ENCODE measurements around the gene ST3GAL4. TPM values are rescaled to one million over a fixed set of nuclear protein-coding genes. Genes with fewer than 3 reads are reported as not detected.

The ST3GAL4 gene
- total and polyA plus RNA-seq, 2 of the 8 experiments (the other 6 are each of a cell fraction or from before 2014, with no cell fraction given) = 15.6 to 20.0 TPM

GRCh38 chr11:126408901-126409619, 53.6 kb downstream of the ST3GAL4 start:
- peaks cover 0 to 5% (median 3%) of the 10 kb centered on the region in 4 experiments; a peak in 5 of 7 replicates for H3K4me1 ChIP-seq (replicated peaks in 1 of 4; ENCODE audit: control insufficient read depth in 3 of 4, insufficient read depth in 4 of 4, low read length in 3 of 4)
- H3K27me3 ChIP-seq (replicated peaks in 1 of 4; ENCODE audit: control insufficient read depth in 3 of 4, extremely low read depth in 1 of 4, insufficient read depth in 3 of 4, low read length in 3 of 4) = no peaks in the 10 kb centered on the region
- no peaks in the 10 kb centered on the region for H3K79me2 ChIP-seq (ENCODE audit: control insufficient read depth in 1 of 2, insufficient read depth in 2 of 2, low read length in 2 of 2)
- H4K20me1 ChIP-seq (replicated peaks in 1 of 2; ENCODE audit: control insufficient read depth in 1 of 2, insufficient read depth in 2 of 2, low read length in 2 of 2) = no peaks in the 10 kb centered on the region
- POLR2A ChIA-PET (ENCODE audit: partially characterized antibody) = no interaction called here
- CTCF ChIA-PET (ENCODE audit: partially characterized antibody) = interaction anchor here (1.3 kb wide), 1 partner anchor 90 kb away, joined by 4 read pairs; no protein-coding TSS in a partner anchor
- no peak overlapping the region for H2AFZ ChIP-seq (ENCODE audit: low read length)
- H3K14ac ChIP-seq (ENCODE audit: insufficient read length) = no peak overlapping the region
- no peak overlapping the region for H4K5ac ChIP-seq (ENCODE audit: insufficient read length, low read depth, low read length)
- H3K79me1 ChIP-seq (ENCODE audit: low read depth, low read length) = peaks cover 4% of the 10 kb centered on the region
- H3K9me3 ChIP-seq (ENCODE audit: insufficient read depth in 2 of 2, low read depth in 1 of 2, low read length in 1 of 2) = no peaks in the 10 kb centered on the region
- H3K27ac ChIP-seq (ENCODE audit: low read depth, low read length) = no peak overlapping the region
- TF ChIP-seq RBBP5 (IDR thresholded peaks at IDR 0.05; ENCODE audit: borderline replicate concordance, low read depth, low read length) = no peak
- H3K4me2 ChIP-seq (ENCODE audit: insufficient read depth in 1 of 2, low read depth in 2 of 2, low read length in 2 of 2) = no peak overlapping the region
- no peak overlapping the region for H2BK5ac ChIP-seq (ENCODE audit: low read depth, low read length)
- FAIRE-seq (no peak), DNase-seq (ENCODE audit: low read depth in 1 of 2, low spot score in 2 of 2) (no peak)
- no peak overlapping the region for H2BK120ac ChIP-seq (replicated peaks; ENCODE audit: low read depth, low read length)
- no peak overlapping the region for H4K91ac ChIP-seq (replicated peaks; ENCODE audit: insufficient read length, low read length)
- H3K4ac ChIP-seq (replicated peaks; ENCODE audit: insufficient read length, low read depth, low read length) = no peak overlapping the region
- peaks cover 0 to 7% (median 1%) of the 10 kb centered on the region in 4 experiments; a peak in 2 of 8 replicates for H3K36me3 ChIP-seq (ENCODE audit: control insufficient read depth in 2 of 4, insufficient read depth in 4 of 4, low read length in 3 of 4)
- H4K8ac ChIP-seq (ENCODE audit: extremely low read depth, insufficient read depth, low read length) = no peak overlapping the region
- no peak overlapping the region for H2BK12ac ChIP-seq (ENCODE audit: low read depth, low read length)
- no peaks in the 10 kb centered on the region; the same call in 1 of the 2 replicates for H3K23me2 ChIP-seq (ENCODE audit: low read depth, low read length)
- H2BK20ac ChIP-seq (ENCODE audit: low read length) = no peak overlapping the region
- no peak overlapping the region for H3K4me3 ChIP-seq (ENCODE audit: extremely low read depth in 1 of 4, insufficient read depth in 2 of 4, low read depth in 3 of 4, low read length in 4 of 4)
- no peak overlapping the region for H2BK15ac ChIP-seq (ENCODE audit: low read length)
- H3K18ac ChIP-seq (ENCODE audit: extremely low read depth, low read length) = no peak overlapping the region
- H3K9ac ChIP-seq (replicated peaks in 1 of 4; ENCODE audit: extremely low read depth in 1 of 4, low read depth in 3 of 4, low read length in 3 of 4) = no peak overlapping the region
- WGBS, 2 experiments (ENCODE audit: extremely low coverage in 1 of 2, insufficient coverage in 1 of 2, insufficient read length in 1 of 2, insufficient replicate concordance in 2 of 2, low coverage in 1 of 2, low lambda C conversion rate in 2 of 2, missing lambda C conversion rate in 1 of 2) = 86% methylated on average over 12 of the region's 12 CpGs; no CpG with 5 or more reads in 1 of the 2 experiments
- no peak overlapping the region for H2AK5ac ChIP-seq (ENCODE audit: low read depth, low read length)
- no peak overlapping the region for H3K56ac ChIP-seq (replicated peaks; ENCODE audit: insufficient read length, low read depth, low read length)
- H3K23ac ChIP-seq (ENCODE audit: insufficient read length) = no peak overlapping the region
